NCI-H146 treated with DMSO at 0.1 percent for 48 hours (cell line): ENCODE results near the gene SLC25A19.
"Not testable (repeated sequence)": the region's sequence is repeated elsewhere in the genome, so short reads cannot be mapped to it uniquely, and the experiment has no call there.

ENCODE experiments used
- DNase-seq: peaks from one replicate; lab custom pipeline; 2025; ENCODE audit not compliant: unreplicated experiment; lab: John Stamatoyannopoulos, UW

Gene SLC25A19

GRCh38 chr17:75267411-75268232 lies 21.6 kb downstream of the SLC25A19 start:
- DNase-seq: no peak

DNA sequence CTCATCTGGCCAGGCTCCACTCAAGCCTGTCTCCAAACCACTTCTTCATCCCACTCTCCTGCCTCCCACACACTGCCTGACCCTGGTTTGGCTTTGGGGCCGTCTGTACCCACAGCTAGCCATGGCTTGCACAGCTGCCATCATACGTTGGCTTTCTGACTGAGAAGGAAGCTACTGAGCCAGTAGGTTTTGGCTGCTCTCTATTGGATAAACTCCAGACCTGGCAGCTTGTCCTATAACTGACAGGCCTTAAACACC lies 22.2 kb downstream of the SLC25A19 start:
- DNase-seq: no peak

DNA sequence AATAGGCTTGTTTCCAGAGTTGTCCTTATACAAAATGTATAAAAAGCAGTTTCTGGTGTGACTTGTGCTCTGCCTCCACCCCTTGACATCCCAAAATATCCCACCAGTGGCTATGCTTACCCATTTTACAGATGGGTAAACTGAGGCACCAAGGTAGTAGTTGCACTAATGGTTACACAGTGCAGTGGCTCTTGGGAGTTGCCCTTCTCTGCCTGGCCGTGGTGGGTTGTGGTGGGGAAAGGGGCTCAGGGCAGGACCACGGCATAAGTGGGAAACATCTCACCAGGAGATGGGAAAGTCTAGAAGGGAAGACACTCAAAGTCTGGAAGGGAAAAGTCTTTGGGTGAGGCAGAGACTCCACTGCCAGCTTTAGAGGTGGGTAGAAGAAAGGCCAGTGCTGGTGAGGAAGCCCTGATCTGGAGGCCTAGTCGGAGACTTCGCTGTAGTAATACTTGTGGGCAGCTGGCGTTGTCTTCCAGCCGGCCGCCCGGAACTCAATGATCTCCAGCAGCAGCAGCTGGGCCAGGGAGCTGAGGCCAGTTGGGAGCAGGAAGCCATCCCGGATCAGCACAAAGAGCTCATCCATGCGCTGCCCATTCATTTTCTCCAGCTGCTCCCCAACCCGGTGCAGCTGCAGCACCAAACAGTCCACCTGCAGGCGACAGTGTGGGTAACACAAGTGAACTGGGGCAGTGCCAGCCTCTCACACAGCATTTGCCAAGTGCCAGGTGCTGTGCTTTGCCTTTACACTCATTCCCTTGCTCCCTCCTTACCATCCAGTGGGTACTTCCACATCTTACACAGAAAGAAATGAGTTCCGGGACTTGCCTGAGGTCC lies 22.7 kb downstream of the SLC25A19 start:
- no peak for DNase-seq

GRCh38 chr17:75265614-75266315 lies 23.5 kb downstream of the SLC25A19 start:
- DNase-seq: no peak

DNA sequence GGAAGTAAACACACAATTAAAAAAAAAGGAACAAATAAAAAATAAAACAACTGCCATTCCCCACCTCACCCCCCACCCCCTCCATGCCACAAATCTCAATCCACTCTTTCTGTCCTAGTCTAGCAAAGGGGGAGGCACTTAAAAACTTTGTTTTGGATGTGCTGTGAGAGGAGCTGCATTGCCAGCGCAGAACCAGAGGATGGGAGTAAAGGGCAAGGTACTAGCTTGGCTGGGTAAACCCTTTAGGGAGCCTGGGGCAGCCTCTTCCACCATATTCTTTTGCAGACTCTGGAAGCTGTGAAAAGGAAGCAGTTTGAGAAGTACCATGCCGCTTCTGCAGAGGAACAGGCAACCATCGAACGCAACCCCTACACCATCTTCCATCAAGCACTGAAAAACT lies 26.2 kb downstream of the SLC25A19 start:
- DNase-seq: no peak

GRCh38 chr17:75262112-75262606 lies 27.1 kb downstream of the SLC25A19 start:
- DNase-seq: no peak

DNA sequence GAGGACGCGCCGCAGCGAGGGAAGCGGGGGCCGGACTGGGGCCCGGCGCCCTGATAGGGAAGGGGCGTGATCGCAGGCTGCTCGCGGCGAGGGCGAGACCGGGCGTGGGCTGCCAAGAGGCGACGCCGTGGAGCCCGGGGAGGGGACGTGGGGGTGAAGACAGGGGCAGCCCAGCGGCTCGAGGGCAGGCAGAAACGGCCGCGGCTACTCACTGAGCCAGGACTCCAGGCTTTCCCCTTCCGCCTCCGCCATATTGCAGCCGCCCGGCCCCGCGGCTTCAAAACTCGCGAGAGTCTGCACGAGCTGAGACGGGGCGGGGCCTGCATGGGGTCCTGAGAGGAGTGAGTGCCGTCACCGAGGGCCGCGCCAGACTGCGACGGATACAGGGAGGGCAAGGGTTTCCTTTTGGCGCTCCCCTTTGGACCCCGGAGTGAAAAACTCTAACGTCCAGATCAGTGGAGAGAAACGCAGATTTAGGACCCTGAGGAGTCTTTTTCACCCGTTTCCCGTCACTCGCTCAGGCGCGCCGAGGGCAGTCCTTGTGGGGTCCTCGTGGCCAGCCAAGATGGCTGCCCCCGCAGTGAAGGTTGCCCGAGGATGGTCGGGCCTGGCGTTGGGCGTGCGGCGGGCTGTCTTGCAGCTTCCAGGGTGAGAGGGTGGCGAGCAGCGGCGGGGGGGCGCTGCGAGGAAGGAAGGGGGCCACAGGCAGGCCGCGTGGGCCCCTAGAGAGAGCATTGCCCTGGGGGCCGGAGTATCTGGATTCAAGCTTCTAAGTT lies 27.7 kb downstream of the SLC25A19 start, which contains the start of the genes GGA3 and MRPS7:
GGA3 (minus strand) TSS at position 271 of the 776 bp plus-strand sequence; CDS start at position 252, 19 bp downstream.
MRPS7 (plus strand) TSS at position 544 of the 776 bp plus-strand sequence; CDS start at position 566, 22 bp downstream.
- peak; percentile 81 for DNase-seq

GRCh38 chr17:75260641-75261335 lies 28.4 kb downstream of the SLC25A19 start:
- DNase-seq: no peak

DNA sequence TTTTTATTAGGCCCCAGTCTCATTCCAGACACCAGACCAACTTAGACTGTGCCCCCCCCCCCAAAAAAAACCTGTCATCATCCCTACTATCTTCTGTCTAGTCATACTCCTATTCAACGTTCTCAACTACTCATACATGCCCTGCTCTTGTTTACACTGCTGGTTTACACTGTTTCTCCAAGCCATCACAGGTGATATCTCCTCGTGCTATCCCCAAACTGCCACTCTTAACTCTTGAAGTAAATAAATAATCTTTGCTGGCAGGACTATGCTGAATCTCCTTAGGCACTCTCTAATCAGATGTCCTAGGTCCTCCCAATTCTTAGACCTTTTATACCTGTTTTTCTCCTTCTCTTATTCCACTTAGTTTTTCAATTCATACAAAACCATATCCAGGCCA lies 32.0 kb downstream of the SLC25A19 start:
- DNase-seq: not testable (repeated sequence)

- DNase-seq: not testable (repeated sequence)
Observed at GRCh38 chr17:75255954-75256698, 33.1 kb downstream of the SLC25A19 start.

- no peak for DNase-seq
Observed at GRCh38 chr17:75252039-75252816, 37.0 kb downstream of the SLC25A19 start.

DNA sequence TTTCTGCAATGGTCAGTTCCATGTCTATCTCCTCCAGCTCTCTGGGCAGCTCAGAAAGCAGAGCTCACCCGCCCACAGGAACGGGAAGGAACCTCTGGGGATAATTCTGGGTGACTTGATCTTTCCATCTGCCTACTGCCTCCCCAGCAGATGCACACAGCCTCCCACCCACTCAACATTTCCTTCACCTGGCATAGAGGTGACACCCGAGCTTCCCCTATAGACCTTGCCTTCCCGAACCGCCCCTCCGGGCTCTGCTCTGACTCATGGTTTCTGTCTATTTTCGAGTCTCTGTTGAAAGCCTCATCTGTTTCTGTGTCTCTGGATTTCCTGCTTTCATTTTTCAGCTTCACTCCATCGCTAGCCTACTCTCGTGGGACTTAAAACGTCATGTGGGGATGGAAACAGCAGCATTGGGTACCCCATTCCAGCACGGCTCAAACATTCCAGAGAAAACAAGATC lies 39.2 kb downstream of the SLC25A19 start:
- no peak for DNase-seq

- no peak for DNase-seq
Observed at GRCh38 chr17:75249564-75249963, 39.7 kb downstream of the SLC25A19 start.

- DNase-seq: no peak
Observed at GRCh38 chr17:75246404-75246803, 42.8 kb downstream of the SLC25A19 start.

- DNase-seq: no peak
Observed at GRCh38 chr17:75245011-75245410, 44.2 kb downstream of the SLC25A19 start.

GRCh38 chr17:75244133-75244866 lies 44.9 kb downstream of the SLC25A19 start:
- DNase-seq: no peak

- no peak for DNase-seq
Observed at GRCh38 chr17:75242461-75243042, 46.7 kb downstream of the SLC25A19 start.
